Measurements from ENCODE around the gene SCG2.

Gene SCG2

DNA sequence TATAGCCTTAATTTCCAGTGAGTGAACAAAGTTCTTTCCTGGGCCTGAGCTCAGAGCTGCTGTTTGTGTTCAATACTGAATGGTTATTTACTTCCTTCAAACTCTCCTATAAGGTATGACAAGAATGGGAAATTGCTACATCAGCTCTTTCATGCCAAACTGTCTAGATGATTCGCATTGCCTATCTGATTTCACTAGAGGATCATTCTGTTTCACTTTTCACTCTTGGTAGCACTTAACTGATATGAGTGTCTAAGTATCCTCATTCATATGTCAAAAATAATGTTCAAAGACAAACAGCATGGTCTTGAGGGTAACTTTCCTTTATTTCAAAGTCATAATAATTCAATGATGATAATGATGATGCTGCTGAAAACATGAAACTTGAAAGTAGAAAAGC is 32.9 kb upstream of the SCG2 start:
- no peak for TF ChIP-seq SPI1 (IDR thresholded peaks at IDR 0.05; ENCODE audit: low read depth, low read length)
- no peak for TF ChIP-seq PAX5 (IDR thresholded peaks at IDR 0.05; ENCODE audit: insufficient read depth, low read length, severe bottlenecking)
- TF ChIP-seq POLR2AphosphoS5 (IDR thresholded peaks at IDR 0.05; ENCODE audit: low read depth, low read length) = no peak
- no peak for TF ChIP-seq POLR2A (IDR thresholded peaks at IDR 0.05; ENCODE audit: low read depth, low read length)
- no peak for TF ChIP-seq POU2F2 (IDR thresholded peaks at IDR 0.05; ENCODE audit: low read depth, low read length)
- no peak for TF ChIP-seq TAF1 (IDR thresholded peaks at IDR 0.05; ENCODE audit: low read depth, low read length)
- FAIRE-seq = no peak
- no peak for DNase-seq (ENCODE audit: insufficient read length, low spot score)

DNA sequence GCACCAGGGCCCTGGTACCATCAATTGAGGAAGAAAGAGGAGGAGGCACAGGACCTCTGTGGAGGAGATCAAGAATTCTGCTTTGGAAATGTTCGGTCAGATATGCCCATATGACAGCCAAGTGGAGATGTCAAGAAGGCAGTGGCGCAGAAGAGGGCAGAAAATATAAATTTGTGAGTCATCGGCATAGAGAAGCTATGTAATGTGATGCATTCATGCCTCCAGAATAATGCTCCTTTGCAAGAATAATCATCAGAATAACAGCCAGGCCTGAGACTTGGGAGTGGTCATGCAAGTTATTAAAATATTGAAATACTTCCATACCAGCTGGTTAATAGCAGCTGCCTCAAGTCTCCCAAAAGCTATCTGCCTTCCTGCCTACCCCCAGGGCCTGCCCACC is 32.1 kb upstream of the SCG2 start:
- TF ChIP-seq POLR2AphosphoS5 (IDR thresholded peaks at IDR 0.05; ENCODE audit: low read depth, low read length) (no peak), POU2F2 (IDR thresholded peaks at IDR 0.05; ENCODE audit: low read depth, low read length) (no peak), SPI1 (IDR thresholded peaks at IDR 0.05; ENCODE audit: low read depth, low read length) (no peak), PAX5 (IDR thresholded peaks at IDR 0.05; ENCODE audit: insufficient read depth, low read length, severe bottlenecking) (no peak), POLR2A (IDR thresholded peaks at IDR 0.05; ENCODE audit: low read depth, low read length) (no peak), TAF1 (IDR thresholded peaks at IDR 0.05; ENCODE audit: low read depth, low read length) (no peak)
- DNase-seq (ENCODE audit: insufficient read length, low spot score) (no peak), FAIRE-seq (no peak)

DNA sequence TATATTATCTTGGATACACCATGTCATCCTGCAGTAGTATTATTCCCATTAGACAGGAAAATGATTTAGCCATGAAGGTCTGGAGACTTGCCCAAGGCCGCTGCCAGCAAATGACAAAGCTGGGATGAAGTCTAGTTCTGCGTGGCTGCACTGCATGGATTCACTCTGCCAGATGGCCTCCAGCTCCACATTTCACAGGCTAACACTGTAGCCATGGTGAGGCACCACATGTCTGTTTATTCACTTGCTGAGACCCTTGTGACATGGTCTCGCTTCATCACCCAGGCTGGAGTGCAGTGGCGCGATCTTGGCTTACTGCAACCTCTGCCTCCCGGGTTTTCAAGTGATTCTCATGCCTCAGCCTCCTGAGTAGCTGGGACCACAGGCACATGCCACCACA is 31.5 kb upstream of the SCG2 start:
- FAIRE-seq (no peak), DNase-seq (ENCODE audit: insufficient read length, low spot score) (no peak)
- TF ChIP-seq TAF1 (IDR thresholded peaks at IDR 0.05; ENCODE audit: low read depth, low read length) (no peak), SPI1 (IDR thresholded peaks at IDR 0.05; ENCODE audit: low read depth, low read length) (no peak), POU2F2 (IDR thresholded peaks at IDR 0.05; ENCODE audit: low read depth, low read length) (no peak), PAX5 (IDR thresholded peaks at IDR 0.05; ENCODE audit: insufficient read depth, low read length, severe bottlenecking) (no peak), POLR2AphosphoS5 (IDR thresholded peaks at IDR 0.05; ENCODE audit: low read depth, low read length) (no peak), POLR2A (IDR thresholded peaks at IDR 0.05; ENCODE audit: low read depth, low read length) (no peak)

DNA sequence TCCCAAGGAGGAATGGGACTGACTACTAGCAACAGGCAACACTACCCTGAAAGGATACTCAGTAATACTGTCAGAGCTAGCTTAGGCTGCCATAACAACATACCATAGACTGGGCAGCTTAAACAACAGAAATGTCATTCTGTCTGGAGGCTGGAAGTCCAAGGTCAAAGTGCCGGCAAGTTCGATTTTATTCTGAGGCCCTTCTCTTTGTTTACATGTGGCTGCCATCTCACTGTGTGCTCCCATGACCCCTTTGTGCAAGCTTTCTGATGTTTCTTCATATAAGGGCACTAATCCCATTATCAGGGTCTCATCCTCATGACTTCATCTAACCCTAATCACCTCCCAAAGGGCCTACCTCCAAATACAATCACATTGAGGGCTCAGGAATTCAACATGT is 30.7 kb upstream of the SCG2 start:
- TF ChIP-seq POLR2AphosphoS5 (IDR thresholded peaks at IDR 0.05; ENCODE audit: low read depth, low read length) (no peak), POLR2A (IDR thresholded peaks at IDR 0.05; ENCODE audit: low read depth, low read length) (no peak), SPI1 (IDR thresholded peaks at IDR 0.05; ENCODE audit: low read depth, low read length) (no peak), PAX5 (IDR thresholded peaks at IDR 0.05; ENCODE audit: insufficient read depth, low read length, severe bottlenecking) (no peak), TAF1 (IDR thresholded peaks at IDR 0.05; ENCODE audit: low read depth, low read length) (no peak), POU2F2 (IDR thresholded peaks at IDR 0.05; ENCODE audit: low read depth, low read length) (no peak)
- DNase-seq (ENCODE audit: insufficient read length, low spot score) (no peak), FAIRE-seq (no peak)

DNA sequence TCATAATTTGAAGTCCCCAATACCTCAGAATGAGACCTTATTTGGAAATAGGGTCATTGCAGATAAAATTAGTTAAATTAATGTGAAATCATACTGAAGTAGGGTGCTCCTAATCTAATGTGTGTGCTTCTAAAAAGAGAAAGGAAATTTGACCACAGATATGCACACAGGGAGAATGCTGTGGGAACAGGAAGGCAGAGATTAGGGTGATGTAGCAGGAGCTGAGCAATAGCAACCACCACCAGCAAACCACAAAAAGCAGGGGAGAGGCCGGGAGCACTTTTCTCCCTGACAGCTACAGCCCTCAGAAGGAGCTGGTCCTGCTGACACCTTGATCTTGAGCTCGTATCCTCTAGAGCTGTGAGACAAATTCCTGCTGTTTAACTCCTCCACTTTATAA is 24.6 kb upstream of the SCG2 start:
- no peak for FAIRE-seq
- no peak for TF ChIP-seq POU2F2 (IDR thresholded peaks at IDR 0.05; ENCODE audit: low read depth, low read length)
- no peak for TF ChIP-seq POLR2AphosphoS5 (IDR thresholded peaks at IDR 0.05; ENCODE audit: low read depth, low read length)
- no peak for TF ChIP-seq TAF1 (IDR thresholded peaks at IDR 0.05; ENCODE audit: low read depth, low read length)
- DNase-seq (ENCODE audit: insufficient read length, low spot score) = no peak

DNA sequence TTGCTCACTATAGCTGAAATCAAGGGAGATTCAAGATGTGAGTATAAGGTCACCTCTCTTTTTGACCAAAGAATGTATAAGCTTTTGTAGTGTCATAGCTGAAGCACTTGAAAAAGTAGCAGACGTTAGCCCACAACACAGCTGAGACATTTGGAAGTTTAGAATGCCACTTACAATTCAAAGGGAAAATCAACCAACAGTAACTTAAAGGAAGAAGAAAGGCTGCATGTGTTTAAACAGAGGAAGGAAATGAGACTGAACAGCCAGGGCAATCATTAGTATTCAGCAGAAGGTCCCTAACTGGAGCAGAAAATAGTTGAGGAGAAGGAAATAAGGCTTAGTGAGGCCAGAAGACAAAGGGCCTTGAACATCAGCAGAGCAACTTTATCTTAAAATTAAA is 23.5 kb upstream of the SCG2 start:
- DNase-seq (ENCODE audit: insufficient read length, low spot score) (no peak), FAIRE-seq (no peak)
- TF ChIP-seq POLR2AphosphoS5 (IDR thresholded peaks at IDR 0.05; ENCODE audit: low read depth, low read length) = no peak
- no peak for TF ChIP-seq POU2F2 (IDR thresholded peaks at IDR 0.05; ENCODE audit: low read depth, low read length)
- TF ChIP-seq SPI1 (IDR thresholded peaks at IDR 0.05; ENCODE audit: low read depth, low read length) = no peak
- TF ChIP-seq POLR2A (IDR thresholded peaks at IDR 0.05; ENCODE audit: low read depth, low read length) = no peak
- TF ChIP-seq PAX5 (IDR thresholded peaks at IDR 0.05; ENCODE audit: insufficient read depth, low read length, severe bottlenecking) = no peak
- no peak for TF ChIP-seq TAF1 (IDR thresholded peaks at IDR 0.05; ENCODE audit: low read depth, low read length)

DNA sequence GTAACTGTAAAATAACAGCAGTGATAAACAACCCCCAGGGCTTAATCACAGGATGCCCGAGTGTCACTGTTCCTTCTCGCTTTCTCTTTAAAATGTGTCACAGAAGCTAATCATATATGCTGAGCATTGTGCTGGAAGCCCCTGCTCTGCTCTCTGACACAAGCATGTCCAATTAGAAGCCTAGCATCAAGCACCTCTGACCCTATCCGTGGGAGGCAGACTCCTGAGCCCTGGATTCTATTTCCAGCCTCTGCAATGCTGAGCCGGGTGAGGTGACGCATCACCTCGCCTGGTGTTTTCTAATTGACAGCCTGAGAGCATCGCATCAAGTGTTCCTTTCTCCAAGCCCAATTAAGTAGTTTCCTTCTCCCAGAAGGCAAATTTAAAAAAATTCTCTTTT is 19.7 kb upstream of the SCG2 start:
- FAIRE-seq = no peak
- no peak for DNase-seq (ENCODE audit: insufficient read length, low spot score)
- TF ChIP-seq POLR2AphosphoS5 (IDR thresholded peaks at IDR 0.05; ENCODE audit: low read depth, low read length) (no peak), POLR2A (IDR thresholded peaks at IDR 0.05; ENCODE audit: low read depth, low read length) (no peak), TAF1 (IDR thresholded peaks at IDR 0.05; ENCODE audit: low read depth, low read length) (no peak), SPI1 (IDR thresholded peaks at IDR 0.05; ENCODE audit: low read depth, low read length) (no peak), POU2F2 (IDR thresholded peaks at IDR 0.05; ENCODE audit: low read depth, low read length) (no peak), PAX5 (IDR thresholded peaks at IDR 0.05; ENCODE audit: insufficient read depth, low read length, severe bottlenecking) (no peak)

DNA sequence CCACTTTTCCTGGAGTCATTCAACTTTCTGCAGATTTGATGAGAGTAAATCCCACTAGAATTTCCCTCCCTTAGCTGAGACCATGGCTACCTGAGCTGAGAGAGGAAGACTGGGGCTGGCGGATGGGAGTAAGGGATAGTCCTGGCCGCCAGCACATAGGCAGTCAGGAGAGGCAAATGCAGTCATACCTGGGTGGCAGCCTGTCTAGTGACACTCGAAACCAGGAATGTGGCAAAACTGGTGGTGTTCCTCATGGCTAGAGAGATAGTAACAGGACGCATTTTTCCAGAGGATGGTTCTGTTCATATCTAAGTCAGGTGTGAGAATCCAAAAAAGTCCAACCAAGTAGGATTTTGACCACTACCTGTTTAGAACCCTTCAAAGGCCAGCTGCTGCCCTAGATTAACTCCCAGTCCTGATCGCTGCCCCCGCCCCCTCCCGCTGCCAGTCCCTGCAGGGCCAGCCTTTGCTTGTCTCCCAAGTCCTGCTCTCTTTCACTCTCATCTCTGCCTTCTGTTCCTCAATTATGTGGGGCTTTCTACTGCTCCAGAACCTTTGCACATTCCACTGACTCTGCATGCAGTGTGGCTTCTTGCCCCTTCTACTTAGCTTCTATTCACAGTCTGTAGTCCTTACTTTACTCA is 17.4 kb upstream of the SCG2 start:
- DNase-seq (ENCODE audit: insufficient read length, low spot score) = no peak
- no peak for FAIRE-seq
- TF ChIP-seq POU2F2 (IDR thresholded peaks at IDR 0.05; ENCODE audit: low read depth, low read length) (no peak), POLR2A (IDR thresholded peaks at IDR 0.05; ENCODE audit: low read depth, low read length) (no peak), TAF1 (IDR thresholded peaks at IDR 0.05; ENCODE audit: low read depth, low read length) (no peak), POLR2AphosphoS5 (IDR thresholded peaks at IDR 0.05; ENCODE audit: low read depth, low read length) (no peak), PAX5 (IDR thresholded peaks at IDR 0.05; ENCODE audit: insufficient read depth, low read length, severe bottlenecking) (no peak), SPI1 (IDR thresholded peaks at IDR 0.05; ENCODE audit: low read depth, low read length) (no peak)

DNA sequence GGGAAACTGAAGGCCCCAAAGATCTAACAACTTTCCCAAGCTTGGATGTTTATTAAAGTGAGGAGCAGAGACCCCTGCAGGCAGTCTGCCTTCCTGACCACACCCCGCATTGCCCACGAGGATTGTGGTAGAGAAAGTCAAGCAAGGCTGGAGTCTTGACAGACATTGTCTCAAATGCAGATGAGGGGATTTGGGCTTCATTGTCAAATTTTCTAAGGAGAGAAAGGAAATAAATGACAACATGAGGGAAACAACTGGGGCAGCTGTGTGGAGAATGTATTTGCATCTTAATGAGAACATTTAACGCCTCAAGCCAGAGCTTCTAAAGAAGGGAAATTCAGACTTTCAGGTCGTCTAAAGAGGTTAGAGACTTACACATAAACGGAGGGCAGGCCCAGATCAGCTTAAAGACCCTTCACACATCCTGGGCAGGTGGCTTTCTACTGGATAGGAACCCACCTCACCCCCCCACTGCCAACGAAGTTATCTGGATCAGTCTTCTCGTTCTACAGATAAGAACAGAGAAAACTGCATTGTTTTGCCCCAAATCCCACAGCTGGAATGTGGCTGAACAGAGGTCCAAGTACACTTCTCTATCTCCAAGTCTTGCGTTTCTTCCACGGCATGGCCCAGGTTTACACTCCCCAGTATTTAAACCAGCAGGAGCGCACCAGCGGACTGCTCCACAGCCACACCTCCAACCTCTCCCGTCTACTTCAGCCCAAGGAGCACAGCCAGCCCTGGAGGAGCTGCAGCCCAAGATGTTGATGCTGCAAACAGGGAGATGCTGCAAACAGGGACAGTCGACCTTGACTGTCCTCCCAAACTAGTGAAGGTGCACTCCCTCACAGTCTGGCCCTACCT is 16.2 kb upstream of the SCG2 start:
- FAIRE-seq (no peak), DNase-seq (ENCODE audit: insufficient read length, low spot score) (no peak)
- TF ChIP-seq POLR2A (IDR thresholded peaks at IDR 0.05; ENCODE audit: low read depth, low read length) = no peak
- TF ChIP-seq TAF1 (IDR thresholded peaks at IDR 0.05; ENCODE audit: low read depth, low read length) = no peak
- no peak for TF ChIP-seq POU2F2 (IDR thresholded peaks at IDR 0.05; ENCODE audit: low read depth, low read length)
- TF ChIP-seq SPI1 (IDR thresholded peaks at IDR 0.05; ENCODE audit: low read depth, low read length) = no peak
